BJ (cell line): Measurements from ENCODE around the gene GCSAM. TPM values are rescaled to one million over a fixed set of nuclear protein-coding genes. Genes with fewer than 3 reads are reported as not detected.

ENCODE experiments used
- CTCF ChIA-PET: fragments of 350-600 bp; formaldehyde crosslinking; extraction: SDS; loops from one replicate; lab custom pipeline; 2021; ENCODE audit warnings: antibody characterized with exemption, inconsistent platforms; lab: Yijun Ruan, JAX
- POLR2A ChIA-PET: fragments of 300-600 bp; sonication (Branson Sonifier 250); formaldehyde crosslinking; extraction: SDS; loops from one replicate; lab custom pipeline; 2021; ENCODE audit warnings: antibody characterized with exemption; lab: Charles Lee
- DNase-seq: peaks from one replicate; pipeline ENCODE4 v3.0.0-alpha.2; 2011; ENCODE audit warnings: low read depth
- H3K27me3 ChIP-seq: 2 replicates; pipeline ENCODE4 v1.6.0; 2011; ENCODE audit warnings: low read length; ENCODE audit not compliant: control insufficient read depth, insufficient read depth
- H3K36me3 ChIP-seq: 2 replicates; pipeline ENCODE4 v1.5.1; 2011; ENCODE audit warnings: low read length; ENCODE audit not compliant: control insufficient read depth, insufficient read depth
- H3K4me3 ChIP-seq: 2 replicates; pipeline ENCODE4 v1.5.1; 2011; ENCODE audit warnings: low read depth, mild to moderate bottlenecking, control low read depth, low read length
- polyA plus RNA-seq: library from polyadenylated mRNA; depleted of rRNA; stranded (reverse); fragments of >200 nt; gene quantifications from 2 replicates; pipeline ENCODE4 v1.2.3, GENCODE V29; 2011
- TF ChIP-seq, protein P1 (sequence below): IDR thresholded peaks from 2 replicates; pipeline ENCODE4 v1.5.1; 2011; ENCODE audit warnings: low read depth, mild to moderate bottlenecking, control low read depth, inconsistent platforms, low read length, moderate library complexity; ENCODE audit not compliant: insufficient read depth

GCSAM gene
- polyA plus RNA-seq, 1 experiment: not detected

GRCh38 chr3:112134335-112135124, 1.5 kb upstream of the GCSAM start:
- Histone ChIP-seq H3K36me3 (no peaks in the 10 kb centered on the region), H3K4me3 (no peak overlapping the region), H3K27me3 (no peaks in the 10 kb centered on the region)
- TF ChIP-seq, protein P1, sequence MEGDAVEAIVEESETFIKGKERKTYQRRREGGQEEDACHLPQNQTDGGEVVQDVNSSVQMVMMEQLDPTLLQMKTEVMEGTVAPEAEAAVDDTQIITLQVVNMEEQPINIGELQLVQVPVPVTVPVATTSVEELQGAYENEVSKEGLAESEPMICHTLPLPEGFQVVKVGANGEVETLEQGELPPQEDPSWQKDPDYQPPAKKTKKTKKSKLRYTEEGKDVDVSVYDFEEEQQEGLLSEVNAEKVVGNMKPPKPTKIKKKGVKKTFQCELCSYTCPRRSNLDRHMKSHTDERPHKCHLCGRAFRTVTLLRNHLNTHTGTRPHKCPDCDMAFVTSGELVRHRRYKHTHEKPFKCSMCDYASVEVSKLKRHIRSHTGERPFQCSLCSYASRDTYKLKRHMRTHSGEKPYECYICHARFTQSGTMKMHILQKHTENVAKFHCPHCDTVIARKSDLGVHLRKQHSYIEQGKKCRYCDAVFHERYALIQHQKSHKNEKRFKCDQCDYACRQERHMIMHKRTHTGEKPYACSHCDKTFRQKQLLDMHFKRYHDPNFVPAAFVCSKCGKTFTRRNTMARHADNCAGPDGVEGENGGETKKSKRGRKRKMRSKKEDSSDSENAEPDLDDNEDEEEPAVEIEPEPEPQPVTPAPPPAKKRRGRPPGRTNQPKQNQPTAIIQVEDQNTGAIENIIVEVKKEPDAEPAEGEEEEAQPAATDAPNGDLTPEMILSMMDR: no peak
- no peak for DNase-seq
- POLR2A ChIA-PET: no interaction called here
- CTCF ChIA-PET: no interaction called here

- Histone ChIP-seq H3K36me3 (no peaks in the 10 kb centered on the region), H3K4me3 (no peak overlapping the region), H3K27me3 (no peaks in the 10 kb centered on the region)
- POLR2A ChIA-PET: no interaction called here
- TF ChIP-seq, protein P1: no peak
- no peak for DNase-seq
- CTCF ChIA-PET: no interaction called here
Measured at GRCh38 chr3:112133626-112134334, 732 bp upstream of the GCSAM start.

DNA sequence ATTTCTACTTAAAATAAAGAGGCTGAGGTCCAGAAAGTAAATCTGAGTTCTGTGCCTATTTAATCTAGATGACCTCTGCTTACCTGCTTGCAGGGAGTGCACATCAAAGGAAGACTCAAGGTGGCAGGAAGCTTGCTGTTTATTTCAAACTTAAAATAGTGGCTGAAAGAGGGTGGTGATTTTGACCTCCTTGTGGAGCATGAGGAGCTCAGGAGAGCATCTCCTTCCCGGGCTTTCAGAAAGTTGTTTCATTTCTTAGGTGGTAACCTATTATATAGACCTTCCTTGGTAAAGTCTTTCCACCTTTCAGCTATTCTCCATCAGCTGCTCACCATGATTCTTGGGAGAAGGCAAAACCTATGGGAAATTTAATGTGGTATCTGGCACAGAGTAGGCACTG, 494 bp downstream of the GCSAM start:
- Histone ChIP-seq H3K4me3 (no peak overlapping the region), H3K27me3 (no peaks in the 10 kb centered on the region), H3K36me3 (no peaks in the 10 kb centered on the region)
- CTCF ChIA-PET: interaction anchor here (0.9 kb wide), 1 partner anchor 11 kb away, joined by 3 read pairs; no protein-coding TSS in a partner anchor
- TF ChIP-seq, protein P1: no peak
- POLR2A ChIA-PET: no interaction called here
- DNase-seq: no peak

DNA sequence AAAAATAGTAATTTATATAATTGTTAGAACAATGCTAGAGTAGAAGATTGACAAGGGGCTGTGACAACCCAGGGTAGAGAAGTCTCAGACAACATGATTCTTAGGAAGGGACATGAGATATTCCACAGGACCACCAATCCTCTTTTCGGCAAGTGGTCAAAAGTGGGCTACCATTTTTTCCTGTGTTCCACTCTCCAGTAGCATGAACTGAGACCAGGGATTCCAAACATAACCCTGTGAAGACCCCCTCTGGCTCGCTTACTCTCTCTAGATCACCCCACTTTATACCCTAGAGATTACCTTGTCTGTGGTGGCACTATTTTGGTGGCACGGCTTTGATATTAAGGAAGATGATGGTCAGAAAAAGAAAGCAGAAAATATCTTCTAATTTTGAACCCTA, 960 bp downstream of the GCSAM start:
- Histone ChIP-seq H3K27me3 (no peaks in the 10 kb centered on the region), H3K36me3 (no peaks in the 10 kb centered on the region), H3K4me3 (no peak overlapping the region)
- ChIA-PET POLR2A (no interaction called here), CTCF (interaction anchor here (0.9 kb wide), 1 partner anchor 11 kb away, joined by 3 read pairs; no protein-coding TSS in a partner anchor)
- no peak for DNase-seq
- TF ChIP-seq, protein P1: no peak

DNA sequence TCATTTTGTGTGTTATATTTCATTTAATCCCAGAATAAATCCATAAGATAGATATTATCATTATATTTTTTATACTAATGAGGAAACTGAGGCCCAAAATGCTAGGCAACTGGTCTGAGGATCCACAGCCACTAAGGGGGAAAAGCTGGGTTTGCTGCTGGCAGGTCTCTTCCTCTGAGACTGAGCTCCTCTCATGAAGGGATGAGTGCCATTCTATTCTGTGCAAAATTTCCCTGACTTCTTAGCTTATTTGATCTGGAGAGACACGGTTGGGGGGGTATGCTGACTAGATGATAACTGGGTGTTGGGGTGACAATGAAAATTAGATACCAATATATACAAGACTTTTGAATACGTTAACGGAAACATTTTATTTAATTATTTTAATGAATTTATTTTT, 1.9 kb downstream of the GCSAM start:
- Histone ChIP-seq H3K27me3 (no peaks in the 10 kb centered on the region), H3K4me3 (no peak overlapping the region), H3K36me3 (no peaks in the 10 kb centered on the region)
- no peak for DNase-seq
- TF ChIP-seq, protein P1: no peak
- ChIA-PET POLR2A (no interaction called here), CTCF (no interaction called here)
